H9 (cell line): Measurements from ENCODE around the gene ABCC2. TPM values are rescaled to one million over a fixed set of nuclear protein-coding genes. Genes with fewer than 3 reads are reported as not detected.

ENCODE experiments used
- DNase-seq: peaks from one replicate; pipeline ENCODE4 v3.0.0-alpha.2; 2017
- H2AFZ ChIP-seq: one replicate; pipeline ENCODE4 v1.6.1; 2013; ENCODE audit warnings: mild to moderate bottlenecking, low read length, control low read depth, moderate library complexity
- H2AK5ac ChIP-seq: 2 replicates; pipeline ENCODE4 v1.6.1; 2013; ENCODE audit warnings: low read length, control low read depth, mixed read lengths; ENCODE audit not compliant: insufficient read length
- H2BK120ac ChIP-seq: one replicate; pipeline ENCODE4 v1.6.1; 2013; ENCODE audit warnings: low read depth, mild to moderate bottlenecking, low read length, control low read depth, inconsistent platforms; ENCODE audit not compliant: poor library complexity, severe bottlenecking
- H2BK12ac ChIP-seq: 2 replicates; pipeline ENCODE4 v1.6.1; 2013; ENCODE audit warnings: low read length, control low read depth, mixed read lengths, low read depth; ENCODE audit not compliant: insufficient read length
- H2BK15ac ChIP-seq: 2 replicates; pipeline ENCODE4 v1.6.1; 2013; ENCODE audit warnings: low read depth, low read length, control low read depth
- H2BK20ac ChIP-seq: one replicate; pipeline ENCODE4 v1.6.1; 2013; ENCODE audit warnings: low read depth, mild to moderate bottlenecking, low read length, control low read depth, inconsistent platforms; ENCODE audit not compliant: poor library complexity, severe bottlenecking
- H2BK5ac ChIP-seq: 2 replicates; pipeline ENCODE4 v1.6.1; 2013; ENCODE audit warnings: low read length, control low read depth, mixed read lengths; ENCODE audit not compliant: insufficient read length
- H3K14ac ChIP-seq: 2 replicates; pipeline ENCODE4 v1.6.1; 2013; ENCODE audit warnings: low read length, control low read depth; ENCODE audit not compliant: insufficient read depth
- H3K18ac ChIP-seq: 2 replicates; pipeline ENCODE4 v1.6.1; 2013; ENCODE audit warnings: low read depth, mild to moderate bottlenecking, mixed read lengths, low read length, control low read depth; ENCODE audit not compliant: insufficient read length
- H3K23ac ChIP-seq: 2 replicates; pipeline ENCODE4 v1.6.1; 2013; ENCODE audit warnings: low read length, control low read depth, mixed read lengths, low read depth; ENCODE audit not compliant: insufficient read length
- H3K23me2 ChIP-seq: 2 replicates; pipeline ENCODE4 v1.6.1; 2013; ENCODE audit warnings: low read depth, mild to moderate bottlenecking, mixed read lengths, low read length, control low read depth; ENCODE audit not compliant: insufficient read length, poor library complexity, severe bottlenecking
- H3K27ac ChIP-seq: 2 replicates; pipeline ENCODE4 v1.5.1; 2013; ENCODE audit warnings: low read length, control low read depth, mixed read lengths, low read depth; ENCODE audit not compliant: insufficient read length
- H3K27me3 ChIP-seq: 2 replicates; pipeline ENCODE4 v1.6.1; 2013; ENCODE audit warnings: low read length, control low read depth, inconsistent platforms; ENCODE audit not compliant: insufficient read depth
- H3K4ac ChIP-seq: 2 replicates; pipeline ENCODE4 v1.6.1; 2013; ENCODE audit warnings: low read depth, mild to moderate bottlenecking, control low read depth, inconsistent platforms, low read length, moderate library complexity
- H3K4me1 ChIP-seq: 2 replicates; pipeline ENCODE4 v1.6.1; 2013; ENCODE audit warnings: low read length, control low read depth, inconsistent platforms; ENCODE audit not compliant: insufficient read depth
- H3K4me2 ChIP-seq: 2 replicates; pipeline ENCODE4 v1.6.1; 2013; ENCODE audit warnings: low read length, control low read depth, mixed read lengths; ENCODE audit not compliant: insufficient read length, insufficient read depth
- H3K56ac ChIP-seq: 2 replicates; pipeline ENCODE4 v1.6.1; 2013; ENCODE audit warnings: low read depth, mild to moderate bottlenecking, mixed read lengths, low read length, control low read depth; ENCODE audit not compliant: insufficient read length
- H3K79me1 ChIP-seq: 2 replicates; pipeline ENCODE4 v1.6.1; 2013; ENCODE audit warnings: low read depth, mild to moderate bottlenecking, moderate library complexity, low read length, control low read depth, inconsistent platforms; ENCODE audit not compliant: insufficient read depth, poor library complexity, severe bottlenecking
- H3K79me2 ChIP-seq: 2 replicates; pipeline ENCODE4 v1.6.1; 2013; ENCODE audit warnings: low read length, control low read depth, inconsistent platforms; ENCODE audit not compliant: insufficient read depth
- H3K9ac ChIP-seq: 2 replicates; pipeline ENCODE4 v1.6.1; 2013; ENCODE audit warnings: low read length, control low read depth, mixed read lengths; ENCODE audit not compliant: insufficient read length; ENCODE audit errors: extremely low read depth
- H3K9me3 ChIP-seq: one replicate; pipeline ENCODE4 v1.6.1; 2013; ENCODE audit warnings: low read depth, low read length, inconsistent platforms; ENCODE audit not compliant: control insufficient read depth
- H3T11ph ChIP-seq: one replicate; pipeline ENCODE4 v1.6.1; 2013; ENCODE audit warnings: mild to moderate bottlenecking, low read length, control low read depth, inconsistent platforms
- H4K20me1 ChIP-seq: one replicate; pipeline ENCODE4 v1.6.1; 2013; ENCODE audit not compliant: control insufficient read depth, insufficient read length, insufficient read depth
- H4K5ac ChIP-seq: 2 replicates; pipeline ENCODE4 v1.6.1; 2013; ENCODE audit warnings: low read depth, mild to moderate bottlenecking, mixed read lengths, low read length, control low read depth; ENCODE audit not compliant: insufficient read length
- H4K8ac ChIP-seq: replicated peaks from 2 replicates; pipeline ENCODE4 v1.6.1; 2013; ENCODE audit warnings: low read length, control low read depth, mixed read lengths, low read depth; ENCODE audit not compliant: insufficient read length
- H4K91ac ChIP-seq: 2 replicates; pipeline ENCODE4 v1.6.1; 2013; ENCODE audit warnings: low read depth, mild to moderate bottlenecking, moderate library complexity, mixed read lengths, low read length, control low read depth; ENCODE audit not compliant: insufficient read length
- H3K27ac Mint-ChIP-seq, 3 experiments: 2 replicates in 2 of 3; 3 replicates in 1 of 3; pipeline ENCODE4 v1.8.0; 2020 to 2021; ENCODE audit warnings: mixed read lengths in 3 of 3, mild to moderate bottlenecking in 1 of 3, moderate library complexity in 1 of 3
- H3K27me3 Mint-ChIP-seq: 2 replicates; pipeline ENCODE4 v1.8.0; 2021; ENCODE audit warnings: low read depth, mild to moderate bottlenecking, moderate library complexity, mixed read lengths
- H3K36me3 Mint-ChIP-seq, 3 experiments: 2 replicates in 2 of 3; 3 replicates in 1 of 3; pipeline ENCODE4 v1.8.0; 2020 to 2021; ENCODE audit warnings: low read depth in 3 of 3, mixed read lengths in 3 of 3; ENCODE audit not compliant: insufficient read depth in 1 of 3
- H3K4me1 Mint-ChIP-seq, 2 experiments: 2 replicates each; pipeline ENCODE4 v1.8.0; 2020; ENCODE audit warnings: mixed read lengths in 2 of 2
- H3K4me3 Mint-ChIP-seq, 2 experiments: 2 replicates in 1 of 2; 3 replicates in 1 of 2; pipeline ENCODE4 v1.8.0; 2020 to 2021; ENCODE audit warnings: mild to moderate bottlenecking in 2 of 2, mixed read lengths in 2 of 2, moderate library complexity in 1 of 2
- H3K9me3 Mint-ChIP-seq, 2 experiments: 2 replicates in 1 of 2; 3 replicates in 1 of 2; pipeline ENCODE4 v1.8.0; 2020; ENCODE audit warnings: mild to moderate bottlenecking in 2 of 2, mixed read lengths in 2 of 2, moderate library complexity in 1 of 2
- CTCF ChIP-seq: fragments of 200-600 bp; sonication (generic); conservative IDR thresholded peaks from 3 replicates; pipeline ENCODE4 v1.8.0; 2021; ENCODE audit warnings: antibody characterized with exemption, mild to moderate bottlenecking
- WGBS: extraction: QIAGEN DNeasy Blood & Tissue Kit; methylation state at CpG from one replicate; pipeline ENCODE4 v1.1.7; 2013; ENCODE audit warnings: missing lambda C conversion rate, low lambda C conversion rate, mixed read lengths; ENCODE audit not compliant: insufficient read length; ENCODE audit errors: extremely low coverage; 5-methylcytosine and 5-hydroxymethylcytosine counted together
- total RNA-seq: library from RNA; stranded (reverse); gene quantifications from 2 replicates; pipeline ENCODE4 v1.2.1, GENCODE V29; 2021

Gene ABCC2
- total RNA-seq, 1 experiment from 2014 or later: 0.68 TPM

- Histone ChIP-seq H3K14ac (no peak overlapping the region), H3K27me3 (no peaks in the 10 kb centered on the region), H3K4ac (no peak overlapping the region), H2AK5ac (no peak overlapping the region), H4K8ac (no peak overlapping the region), H3K79me2 (no peaks in the 10 kb centered on the region), H4K5ac (no peak overlapping the region), H2BK15ac (no peak overlapping the region), H3K56ac (no peak overlapping the region), H3K9ac (no peak overlapping the region), H3K9me3 (no peaks in the 10 kb centered on the region), H3K18ac (no peak overlapping the region), H3K23me2 (no peaks in the 10 kb centered on the region), H3K23ac (no peak overlapping the region), H4K91ac (no peak overlapping the region), H2BK5ac (no peak overlapping the region), H2BK20ac (no peak overlapping the region), H2AFZ (no peak overlapping the region), H3K79me1 (no peaks in the 10 kb centered on the region), H3K4me2 (no peak overlapping the region), H3K4me1 (no peaks in the 10 kb centered on the region), H3K27ac (no peak overlapping the region), H3T11ph (no peak overlapping the region), H4K20me1 (no peaks in the 10 kb centered on the region), H2BK12ac (no peak overlapping the region), H2BK120ac (no peak overlapping the region)
- H3K4me1 Mint-ChIP-seq: no peaks in the 10 kb centered on the region
- no peaks in the 10 kb centered on the region for H3K9me3 Mint-ChIP-seq
- H3K27me3 Mint-ChIP-seq: no peaks in the 10 kb centered on the region
- TF ChIP-seq CTCF: no peak
- H3K27ac Mint-ChIP-seq: no peak overlapping the region
- no peak overlapping the region for H3K4me3 Mint-ChIP-seq
- no peak for DNase-seq
- WGBS: no CpG with 5 or more reads among the region's 4 CpGs
- H3K36me3 Mint-ChIP-seq: no peaks in the 10 kb centered on the region
Measured at GRCh38 chr10:99770408-99771045, 11.9 kb upstream of the ABCC2 start.
